Subcutaneous adipose tissue (tissue), 4 donors: ENCODE data around the gene CERS1. TPM values are rescaled to one million over a fixed set of nuclear protein-coding genes. Genes with fewer than 3 reads are reported as not detected.

Experiments used
- total RNA-seq, 4 donors: library from RNA; depleted of rRNA; stranded (reverse); fragments of >200 nt; gene quantifications; one replicate each; pipeline ENCODE4 v1.1.0, GENCODE V29; 2016
- TF ChIP-seq, protein P1 (sequence below): fragments of 450-650 bp; IDR thresholded peaks from one replicate; pipeline ENCODE4 v1.5.1; 2016; ENCODE audit warnings: low read depth, mild to moderate bottlenecking, control low read depth, antibody characterized with exemption, moderate library complexity

The CERS1 gene
- total RNA-seq, 4 donors from 2014 or later, result not detected

DNA sequence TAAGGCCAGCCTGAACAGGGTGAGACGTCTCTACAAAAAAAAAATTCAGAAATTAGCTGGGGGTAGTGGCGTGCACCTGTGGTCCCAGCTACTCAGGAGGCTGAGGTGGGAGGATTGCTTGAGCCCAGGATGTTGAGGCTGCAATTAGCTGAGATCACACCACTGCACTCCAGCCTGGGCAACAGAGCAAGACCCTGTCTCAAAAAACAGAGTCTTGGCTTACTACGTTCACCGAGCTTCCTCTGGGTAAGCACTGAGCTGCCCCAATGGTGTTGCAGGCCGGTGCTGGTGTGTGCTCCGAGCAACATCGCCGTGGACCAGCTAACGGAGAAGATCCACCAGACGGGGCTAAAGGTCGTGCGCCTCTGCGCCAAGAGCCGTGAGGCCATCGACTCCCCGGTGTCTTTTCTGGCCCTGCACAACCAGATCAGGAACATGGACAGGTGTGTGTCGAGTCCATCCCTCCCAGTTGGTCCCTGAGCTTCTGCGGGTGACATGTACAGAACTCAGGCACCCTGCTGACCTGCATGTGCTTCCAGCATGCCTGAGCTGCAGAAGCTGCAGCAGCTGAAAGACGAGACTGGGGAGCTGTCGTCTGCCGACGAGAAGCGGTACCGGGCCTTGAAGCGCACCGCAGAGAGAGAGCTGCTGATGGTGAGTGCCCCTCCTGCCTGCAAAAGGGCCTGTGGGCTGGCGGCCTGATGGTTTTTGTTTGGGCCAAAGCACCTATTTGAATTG lies 40.1 kb downstream of the CERS1 start:
- TF ChIP-seq, protein P1, sequence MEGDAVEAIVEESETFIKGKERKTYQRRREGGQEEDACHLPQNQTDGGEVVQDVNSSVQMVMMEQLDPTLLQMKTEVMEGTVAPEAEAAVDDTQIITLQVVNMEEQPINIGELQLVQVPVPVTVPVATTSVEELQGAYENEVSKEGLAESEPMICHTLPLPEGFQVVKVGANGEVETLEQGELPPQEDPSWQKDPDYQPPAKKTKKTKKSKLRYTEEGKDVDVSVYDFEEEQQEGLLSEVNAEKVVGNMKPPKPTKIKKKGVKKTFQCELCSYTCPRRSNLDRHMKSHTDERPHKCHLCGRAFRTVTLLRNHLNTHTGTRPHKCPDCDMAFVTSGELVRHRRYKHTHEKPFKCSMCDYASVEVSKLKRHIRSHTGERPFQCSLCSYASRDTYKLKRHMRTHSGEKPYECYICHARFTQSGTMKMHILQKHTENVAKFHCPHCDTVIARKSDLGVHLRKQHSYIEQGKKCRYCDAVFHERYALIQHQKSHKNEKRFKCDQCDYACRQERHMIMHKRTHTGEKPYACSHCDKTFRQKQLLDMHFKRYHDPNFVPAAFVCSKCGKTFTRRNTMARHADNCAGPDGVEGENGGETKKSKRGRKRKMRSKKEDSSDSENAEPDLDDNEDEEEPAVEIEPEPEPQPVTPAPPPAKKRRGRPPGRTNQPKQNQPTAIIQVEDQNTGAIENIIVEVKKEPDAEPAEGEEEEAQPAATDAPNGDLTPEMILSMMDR, result no peak

DNA sequence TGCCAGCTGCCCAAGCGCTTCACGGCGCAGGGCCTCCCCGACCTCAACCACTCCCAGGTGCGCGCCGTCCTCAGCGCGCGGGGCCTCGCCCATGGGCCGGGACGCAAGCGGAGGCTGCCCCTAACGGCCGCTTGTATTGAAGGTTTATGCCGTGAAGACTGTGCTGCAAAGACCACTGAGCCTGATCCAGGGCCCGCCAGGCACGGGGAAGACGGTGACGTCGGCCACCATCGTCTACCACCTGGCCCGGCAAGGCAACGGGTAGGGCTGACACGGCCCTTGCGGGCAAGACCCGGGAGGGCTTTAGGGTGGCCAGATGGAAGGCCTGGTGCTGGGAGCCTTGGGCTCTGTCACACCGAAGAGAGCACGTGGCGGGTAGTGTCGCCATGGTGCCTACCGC lies 41.0 kb downstream of the CERS1 start:
- TF ChIP-seq, protein P1, result no peak

DNA sequence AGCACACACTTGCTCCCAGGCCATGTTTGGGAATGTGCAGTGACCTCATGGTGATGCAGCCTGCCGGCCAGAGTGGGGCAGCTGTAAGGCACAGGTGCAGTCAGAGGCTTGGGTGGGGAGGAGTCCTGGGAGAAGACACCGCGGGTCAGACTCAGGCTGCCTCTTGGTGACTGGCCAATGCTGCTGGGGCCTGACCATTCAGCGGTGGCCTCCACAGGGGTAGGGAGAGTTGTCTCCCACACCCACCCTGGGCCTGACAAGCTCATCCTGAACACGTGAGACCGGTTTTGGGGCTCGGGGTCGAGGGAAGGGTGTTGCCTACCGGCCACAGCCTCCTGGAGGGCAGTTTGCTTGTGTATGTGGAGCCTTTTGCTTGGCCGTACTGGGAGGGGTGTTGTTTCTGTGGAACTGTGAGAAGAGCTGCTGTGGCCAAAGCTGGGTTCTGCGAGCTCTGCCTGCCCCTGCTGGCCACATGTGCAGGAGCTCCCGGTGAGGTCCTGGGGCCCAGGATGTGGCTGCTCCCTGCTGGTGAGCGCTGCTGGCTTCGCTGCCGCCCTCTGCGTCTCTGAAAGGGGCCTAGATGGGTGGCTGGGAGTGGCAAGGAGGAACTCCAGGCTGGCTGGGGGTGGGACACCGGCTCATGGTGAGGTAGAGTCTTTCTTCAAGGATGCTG lies 42.1 kb downstream of the CERS1 start:
- TF ChIP-seq, protein P1, result no peak

DNA sequence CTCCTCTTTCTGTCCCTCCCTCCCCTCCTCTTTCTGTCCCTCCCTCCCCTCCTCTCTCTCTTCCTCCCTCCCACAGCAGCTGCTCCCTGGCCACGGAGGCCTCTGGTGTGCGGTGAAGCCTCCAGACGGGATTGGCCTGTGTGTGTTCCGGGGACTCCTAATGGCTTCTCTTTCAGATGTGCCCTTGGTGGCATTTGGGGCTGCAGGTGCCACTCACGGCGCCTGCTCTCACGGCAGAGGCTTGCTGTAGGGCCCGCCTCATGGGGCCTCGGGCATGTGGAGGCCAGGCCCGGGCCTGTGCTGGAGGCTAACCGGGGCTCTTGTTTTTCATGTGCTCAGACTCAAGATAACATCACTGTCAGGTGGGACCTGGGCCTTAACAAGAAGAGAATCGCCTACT lies 43.3 kb downstream of the CERS1 start:
- TF ChIP-seq, protein P1, result no peak

DNA sequence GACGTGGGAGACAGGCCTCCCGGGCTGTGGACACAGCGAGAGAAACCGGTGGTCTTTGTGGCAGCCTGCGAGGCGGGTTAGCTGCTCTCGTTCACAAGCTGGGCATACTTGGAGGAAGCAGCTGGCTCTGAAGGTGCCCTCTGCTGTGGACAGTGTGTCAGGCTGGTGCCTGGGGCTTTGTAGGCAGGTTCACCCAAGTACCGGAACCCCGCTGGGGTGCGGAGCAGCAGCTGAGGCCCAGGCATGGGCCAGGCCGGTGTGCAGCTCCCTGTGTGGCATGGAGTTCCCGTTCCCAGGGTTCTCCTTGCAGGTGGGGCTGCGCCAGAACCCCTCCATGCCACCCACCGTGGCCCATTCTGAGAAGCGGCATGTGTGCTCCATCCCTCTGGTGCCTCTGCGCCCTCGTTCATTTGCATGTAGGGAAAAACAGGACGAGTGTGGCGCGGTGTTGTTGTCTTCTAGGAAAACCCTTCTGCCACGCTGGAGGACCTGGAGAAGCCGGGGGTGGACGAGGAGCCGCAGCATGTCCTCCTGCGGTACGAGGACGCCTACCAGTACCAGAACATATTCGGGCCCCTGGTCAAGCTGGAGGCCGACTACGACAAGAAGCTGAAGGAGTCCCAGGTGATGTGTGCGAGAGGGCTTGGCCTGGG lies 44.2 kb downstream of the CERS1 start:
- TF ChIP-seq, protein P1, result no peak

DNA sequence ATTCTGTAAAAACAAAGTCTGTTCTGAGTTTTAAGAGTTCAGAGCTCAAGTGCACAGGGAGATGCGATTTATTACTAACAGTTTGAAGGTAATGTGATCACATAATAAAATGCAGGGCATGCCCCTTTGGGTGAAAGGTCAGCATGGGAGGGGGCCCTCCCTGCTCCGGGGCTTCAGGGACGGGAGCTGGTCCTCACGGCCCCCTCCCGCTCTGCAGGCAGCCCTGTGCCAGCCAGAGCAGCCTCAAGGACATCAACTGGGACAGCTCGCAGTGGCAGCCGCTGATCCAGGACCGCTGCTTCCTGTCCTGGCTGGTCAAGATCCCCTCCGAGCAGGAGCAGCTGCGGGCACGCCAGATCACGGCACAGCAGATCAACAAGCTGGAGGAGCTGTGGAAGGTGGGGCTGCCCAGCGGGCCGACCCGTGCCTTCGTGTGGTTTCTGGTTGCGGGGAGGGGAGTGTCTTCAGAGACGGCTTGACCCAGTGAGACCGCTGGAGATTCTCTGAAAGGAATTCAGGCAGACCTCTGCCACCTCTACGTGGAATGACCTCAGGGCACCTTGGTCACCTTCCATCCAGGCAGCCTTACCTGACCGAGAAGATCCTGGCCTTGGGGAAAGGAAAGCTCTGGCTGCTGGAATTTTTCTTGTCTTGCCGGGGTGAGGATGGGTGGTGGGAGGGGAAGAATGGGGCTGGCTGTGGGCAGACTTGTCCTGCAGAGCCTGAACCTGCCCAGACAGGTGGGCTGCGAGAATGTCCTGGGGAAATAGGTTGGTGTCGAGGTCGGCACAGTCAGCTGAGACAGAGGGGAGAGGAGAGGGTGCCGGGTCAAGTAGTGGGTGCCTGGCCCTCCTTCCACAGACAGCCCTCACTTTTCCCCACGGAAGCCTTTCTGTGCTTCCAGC lies 45.2 kb downstream of the CERS1 start:
- TF ChIP-seq, protein P1, result no peak
